Fibroblast of villous mesenchyme (primary cell): ENCODE results near the gene ZDHHC24. TPM values are rescaled to one million over a fixed set of nuclear protein-coding genes. Genes with fewer than 3 reads are reported as not detected.

Experiments used
- DNase-seq: peaks from one replicate; pipeline ENCODE4 v3.0.0-alpha.2; 2010; ENCODE audit warnings: low read depth
- H3K4me3 ChIP-seq: 2 replicates; pipeline ENCODE4 v1.5.1; 2011; ENCODE audit warnings: low read depth, mild to moderate bottlenecking, low read length
- total RNA-seq: library from RNA; depleted of rRNA; stranded (reverse); fragments of >200 nt; gene quantifications from 2 replicates; pipeline ENCODE4 v1.2.3, GENCODE V29; 2012
- TF ChIP-seq, protein P1 (sequence below): IDR thresholded peaks from 2 replicates; pipeline ENCODE4 v1.5.1; 2012; ENCODE audit warnings: low read depth, mild to moderate bottlenecking, low read length; ENCODE audit not compliant: insufficient read depth

Gene ZDHHC24
- total RNA-seq, 1 donor: 9.5 TPM

DNA sequence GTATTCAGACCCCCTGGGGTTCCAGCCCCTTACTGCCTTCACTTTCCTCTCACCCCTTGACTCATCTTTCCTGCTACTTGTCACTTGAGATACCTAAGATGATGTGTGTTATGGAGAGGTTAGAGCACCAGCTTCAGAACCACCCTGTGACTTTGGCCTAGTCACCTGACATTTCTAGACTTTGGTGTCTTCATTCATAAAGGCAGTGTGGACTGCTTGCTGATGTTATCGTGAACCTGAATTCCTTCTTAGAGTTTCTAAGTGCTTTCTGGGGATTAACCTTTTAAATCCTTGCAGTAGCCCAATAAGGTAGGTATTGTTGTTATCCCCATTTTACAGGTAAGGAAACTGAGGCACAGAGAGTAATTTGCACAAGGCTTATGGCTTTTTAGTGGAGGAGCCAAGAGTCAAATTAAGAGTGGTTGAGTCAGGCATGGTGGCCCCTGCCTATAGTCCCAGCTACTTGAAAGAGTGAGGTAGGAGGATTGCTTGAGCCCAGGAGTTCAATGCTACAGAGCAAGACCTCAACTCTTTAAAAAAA is 40.5 kb downstream of the ZDHHC24 start:
- DNase-seq: no peak
- no peak overlapping the region for H3K4me3 ChIP-seq
- TF ChIP-seq, protein P1, sequence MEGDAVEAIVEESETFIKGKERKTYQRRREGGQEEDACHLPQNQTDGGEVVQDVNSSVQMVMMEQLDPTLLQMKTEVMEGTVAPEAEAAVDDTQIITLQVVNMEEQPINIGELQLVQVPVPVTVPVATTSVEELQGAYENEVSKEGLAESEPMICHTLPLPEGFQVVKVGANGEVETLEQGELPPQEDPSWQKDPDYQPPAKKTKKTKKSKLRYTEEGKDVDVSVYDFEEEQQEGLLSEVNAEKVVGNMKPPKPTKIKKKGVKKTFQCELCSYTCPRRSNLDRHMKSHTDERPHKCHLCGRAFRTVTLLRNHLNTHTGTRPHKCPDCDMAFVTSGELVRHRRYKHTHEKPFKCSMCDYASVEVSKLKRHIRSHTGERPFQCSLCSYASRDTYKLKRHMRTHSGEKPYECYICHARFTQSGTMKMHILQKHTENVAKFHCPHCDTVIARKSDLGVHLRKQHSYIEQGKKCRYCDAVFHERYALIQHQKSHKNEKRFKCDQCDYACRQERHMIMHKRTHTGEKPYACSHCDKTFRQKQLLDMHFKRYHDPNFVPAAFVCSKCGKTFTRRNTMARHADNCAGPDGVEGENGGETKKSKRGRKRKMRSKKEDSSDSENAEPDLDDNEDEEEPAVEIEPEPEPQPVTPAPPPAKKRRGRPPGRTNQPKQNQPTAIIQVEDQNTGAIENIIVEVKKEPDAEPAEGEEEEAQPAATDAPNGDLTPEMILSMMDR: no peak

DNA sequence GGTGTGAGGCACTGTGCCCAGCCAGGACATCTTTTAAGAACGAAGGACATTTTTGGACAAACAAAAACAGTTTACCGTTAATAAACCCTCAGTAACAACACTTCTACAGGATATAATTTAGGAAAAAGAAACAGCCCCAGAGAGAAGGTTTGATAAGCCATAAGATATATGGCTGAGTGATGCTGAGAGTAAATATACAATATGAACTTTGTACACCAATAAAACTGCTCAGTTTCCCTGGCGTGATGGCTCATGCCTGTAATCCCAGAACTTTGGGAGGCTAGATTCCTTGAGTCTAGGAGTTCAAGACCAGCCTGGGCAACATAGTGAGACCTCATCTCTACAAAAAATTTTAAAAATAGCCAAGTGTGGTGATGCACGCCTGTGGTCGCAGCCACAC is 47.3 kb downstream of the ZDHHC24 start:
- TF ChIP-seq, protein P1: no peak
- no peak overlapping the region for H3K4me3 ChIP-seq
- DNase-seq: no peak

DNA sequence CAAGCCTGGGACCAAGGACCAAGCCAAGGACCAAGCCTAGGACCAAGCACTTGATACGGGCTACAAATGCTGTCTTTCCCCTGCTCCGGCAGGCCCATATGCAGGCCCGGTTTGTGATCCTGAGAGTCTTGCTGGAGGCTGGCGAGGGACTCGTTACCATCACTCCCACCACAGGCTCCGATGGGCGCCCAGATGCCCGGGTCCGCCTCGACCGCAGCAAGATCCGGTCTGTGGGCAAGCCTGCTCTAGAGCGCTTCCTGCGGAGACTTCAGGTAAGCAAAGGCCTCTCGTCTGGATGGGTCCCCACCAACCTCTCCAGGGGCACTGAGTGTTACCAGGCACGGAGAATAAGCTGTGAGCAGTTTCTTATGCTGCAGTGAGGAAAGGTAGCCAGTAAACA is 48.6 kb downstream of the ZDHHC24 start:
- no peak for DNase-seq
- no peak overlapping the region for H3K4me3 ChIP-seq
- TF ChIP-seq, protein P1: no peak

DNA sequence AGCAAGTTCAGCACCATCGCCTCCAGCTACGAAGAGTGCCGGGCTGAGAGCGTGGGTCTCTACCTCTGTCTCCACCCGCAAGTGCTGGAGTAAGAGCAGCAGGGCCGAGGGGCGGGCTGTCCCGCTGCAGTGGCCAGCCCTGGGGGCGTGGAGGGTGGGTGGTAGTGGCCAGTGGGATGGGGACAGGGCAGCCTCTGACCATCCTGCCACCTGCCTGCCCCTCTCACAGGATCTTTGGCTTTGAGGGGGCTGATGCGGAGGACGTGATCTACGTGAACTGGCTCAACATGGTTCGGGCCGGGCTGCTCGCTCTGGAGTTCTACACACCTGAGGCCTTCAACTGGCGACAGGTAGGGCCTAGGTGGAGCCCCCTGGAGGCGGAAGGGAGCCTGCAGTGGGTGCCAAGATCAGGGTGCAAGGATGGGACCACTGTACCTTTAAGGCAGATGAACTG is 50.4 kb downstream of the ZDHHC24 start:
- H3K4me3 ChIP-seq: no peak overlapping the region
- DNase-seq: no peak
- TF ChIP-seq, protein P1: no peak

DNA sequence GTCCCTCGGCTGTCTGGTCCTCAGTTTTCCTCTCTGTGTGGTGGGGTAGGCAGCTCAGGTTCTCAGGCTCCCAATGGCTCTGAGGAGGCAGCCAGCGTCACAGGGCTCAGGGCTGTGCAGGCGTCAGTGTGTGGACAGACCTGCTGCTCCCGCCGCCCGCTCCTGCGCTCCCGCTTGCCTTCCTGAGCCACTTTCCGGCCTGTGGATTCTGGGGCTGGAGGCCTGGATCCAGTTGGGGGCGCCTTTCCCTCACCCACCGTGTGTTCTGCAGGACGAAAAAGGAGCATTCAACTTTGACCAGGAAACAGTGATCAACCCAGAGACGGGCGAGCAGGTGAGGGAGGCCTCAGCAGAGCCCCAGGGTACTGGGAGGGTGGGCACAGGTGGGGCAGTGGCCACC is 50.9 kb downstream of the ZDHHC24 start:
- no peak overlapping the region for H3K4me3 ChIP-seq
- TF ChIP-seq, protein P1: no peak
- no peak for DNase-seq

DNA sequence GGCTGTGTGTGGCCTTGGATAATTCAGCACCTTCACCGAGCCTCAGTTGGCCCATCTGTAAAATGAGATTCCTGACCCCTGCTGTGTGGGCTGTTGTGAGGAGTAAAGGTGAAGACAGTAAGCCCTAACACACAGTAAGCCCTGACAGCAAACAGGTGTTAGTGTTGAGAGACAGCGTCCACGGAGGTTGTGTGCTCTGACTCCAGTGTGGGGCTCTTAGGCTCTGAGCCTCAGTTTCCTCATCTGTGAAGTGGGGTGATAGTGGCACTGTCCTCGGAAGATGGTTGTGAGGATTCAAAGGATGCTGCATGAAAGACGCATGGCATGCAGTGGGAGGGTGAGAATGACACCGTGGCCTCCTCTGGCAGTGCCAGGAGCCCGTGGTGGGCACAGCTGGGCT is 51.4 kb downstream of the ZDHHC24 start:
- no peak for DNase-seq
- H3K4me3 ChIP-seq: no peak overlapping the region
- TF ChIP-seq, protein P1: no peak

DNA sequence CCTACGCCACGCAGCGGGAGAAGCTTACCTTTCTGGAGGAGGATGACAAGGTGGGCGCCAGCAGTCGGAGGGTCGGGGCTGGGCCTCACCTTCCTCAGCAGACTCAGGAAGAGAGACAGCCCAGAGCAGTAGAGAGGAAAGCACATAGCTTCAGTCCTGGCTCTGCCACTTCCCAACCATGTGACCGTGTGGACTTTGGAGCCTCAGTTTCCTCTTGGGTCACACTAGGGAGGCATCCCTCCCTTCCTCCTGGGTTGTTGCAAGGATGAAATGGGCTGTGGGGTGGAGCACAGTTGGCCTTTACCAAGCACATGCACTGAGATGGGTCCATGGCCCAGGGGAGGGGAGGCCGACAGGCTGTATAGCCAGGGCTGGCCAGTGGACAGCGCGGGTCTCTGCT is 52.7 kb downstream of the ZDHHC24 start:
- H3K4me3 ChIP-seq: no peak overlapping the region
- no peak for DNase-seq
- TF ChIP-seq, protein P1: no peak
